ENCODE data around the gene ORC4.

GRCh38 chr2:147904051-147904450 is 116.5 kb downstream of the ORC4 start:
- no peak for TF ChIP-seq POLR2A (IDR thresholded peaks at IDR 0.05)
- no peak for TF ChIP-seq CTCF (IDR thresholded peaks at IDR 0.05)
- no peak for TF ChIP-seq EP300 (IDR thresholded peaks at IDR 0.05)
- no peak for TF ChIP-seq POLR2AphosphoS5 (IDR thresholded peaks at IDR 0.05)
